Measurements from ENCODE around the gene LCN10. TPM values are rescaled to one million over a fixed set of nuclear protein-coding genes. Genes with fewer than 3 reads are reported as not detected.

LCN10 gene
- total and polyA plus RNA-seq, 2 of the 13 experiments (the other 11 are each of a cell fraction or from before 2014, with no cell fraction given): 0.53 to 0.61 TPM

GRCh38 chr9:136789523-136789937 is 46.8 kb upstream of the LCN10 start (continued):
- TF ChIP-seq ZNF670 (CRISPR knock-in tag; IDR thresholded peaks at IDR 0.05; ENCODE audit: borderline replicate concordance) (no peak), YEATS2 (CRISPR knock-in tag; IDR thresholded peaks at IDR 0.05; ENCODE audit: borderline replicate concordance) (no peak), FOXA1 (IDR thresholded peaks at IDR 0.05) (no peak), FOXA1 (CRISPR knock-in tag; IDR thresholded peaks at IDR 0.05) (peak; percentile 90), NONO (IDR thresholded peaks at IDR 0.05) (no peak), NONO (CRISPR knock-in tag; conservative IDR thresholded peaks at IDR 0.05) (0 out of 2 replicates have a peak, but pooled peaks have one; percentile 27), MYC (CRISPR knock-in tag; IDR thresholded peaks at IDR 0.05; ENCODE audit: borderline replicate concordance) (peak; percentile 31; the same call in 1 of the 2 replicates), CREB1 (IDR thresholded peaks at IDR 0.05) (no peak), CREB1 (CRISPR knock-in tag; IDR thresholded peaks at IDR 0.05) (no peak), PATZ1 (CRISPR knock-in tag; IDR thresholded peaks at IDR 0.05) (peak; percentile 47), ZNF878 (CRISPR knock-in tag; IDR thresholded peaks at IDR 0.05) (no peak), XBP1 (CRISPR knock-in tag; IDR thresholded peaks at IDR 0.05) (no peak)
- TF ChIP-seq, protein P1, sequence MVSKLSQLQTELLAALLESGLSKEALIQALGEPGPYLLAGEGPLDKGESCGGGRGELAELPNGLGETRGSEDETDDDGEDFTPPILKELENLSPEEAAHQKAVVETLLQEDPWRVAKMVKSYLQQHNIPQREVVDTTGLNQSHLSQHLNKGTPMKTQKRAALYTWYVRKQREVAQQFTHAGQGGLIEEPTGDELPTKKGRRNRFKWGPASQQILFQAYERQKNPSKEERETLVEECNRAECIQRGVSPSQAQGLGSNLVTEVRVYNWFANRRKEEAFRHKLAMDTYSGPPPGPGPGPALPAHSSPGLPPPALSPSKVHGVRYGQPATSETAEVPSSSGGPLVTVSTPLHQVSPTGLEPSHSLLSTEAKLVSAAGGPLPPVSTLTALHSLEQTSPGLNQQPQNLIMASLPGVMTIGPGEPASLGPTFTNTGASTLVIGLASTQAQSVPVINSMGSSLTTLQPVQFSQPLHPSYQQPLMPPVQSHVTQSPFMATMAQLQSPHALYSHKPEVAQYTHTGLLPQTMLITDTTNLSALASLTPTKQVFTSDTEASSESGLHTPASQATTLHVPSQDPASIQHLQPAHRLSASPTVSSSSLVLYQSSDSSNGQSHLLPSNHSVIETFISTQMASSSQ (IDR thresholded peaks at IDR 0.05; ENCODE audit: low read depth): peak; percentile 91
- TF ChIP-seq, protein P1 (CRISPR knock-in tag; IDR thresholded peaks at IDR 0.05; ENCODE audit: borderline replicate concordance): peak; percentile 86; the same call in 1 of the 2 replicates
- TF ChIP-seq, protein P2, sequence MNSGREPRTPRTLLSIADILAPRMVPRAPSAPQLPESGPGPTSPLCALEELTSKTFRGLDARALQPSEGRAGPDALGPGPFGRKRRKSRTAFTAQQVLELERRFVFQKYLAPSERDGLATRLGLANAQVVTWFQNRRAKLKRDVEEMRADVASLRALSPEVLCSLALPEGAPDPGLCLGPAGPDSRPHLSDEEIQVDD (CRISPR knock-in tag; IDR thresholded peaks at IDR 0.05; ENCODE audit: borderline replicate concordance): no peak
- TF ChIP-seq, protein P3, sequence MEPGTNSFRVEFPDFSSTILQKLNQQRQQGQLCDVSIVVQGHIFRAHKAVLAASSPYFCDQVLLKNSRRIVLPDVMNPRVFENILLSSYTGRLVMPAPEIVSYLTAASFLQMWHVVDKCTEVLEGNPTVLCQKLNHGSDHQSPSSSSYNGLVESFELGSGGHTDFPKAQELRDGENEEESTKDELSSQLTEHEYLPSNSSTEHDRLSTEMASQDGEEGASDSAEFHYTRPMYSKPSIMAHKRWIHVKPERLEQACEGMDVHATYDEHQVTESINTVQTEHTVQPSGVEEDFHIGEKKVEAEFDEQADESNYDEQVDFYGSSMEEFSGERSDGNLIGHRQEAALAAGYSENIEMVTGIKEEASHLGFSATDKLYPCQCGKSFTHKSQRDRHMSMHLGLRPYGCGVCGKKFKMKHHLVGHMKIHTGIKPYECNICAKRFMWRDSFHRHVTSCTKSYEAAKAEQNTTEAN (CRISPR knock-in tag; conservative IDR thresholded peaks at IDR 0.05): 0 out of 2 replicates have a peak, but pooled peaks have one; percentile 5
